C4-2B (cell line): Measurements from ENCODE around the gene GJD4.

ENCODE experiments used
- H3K27ac ChIP-seq: fragments of 450-650 bp; 2 replicates; pipeline ENCODE4 v1.5.1; 2017
- CTCF ChIP-seq: fragments of 450-650 bp; conservative IDR thresholded peaks from 2 replicates; pipeline ENCODE4 v1.5.1; 2017; ENCODE audit warnings: mild to moderate bottlenecking
- ZFX ChIP-seq: fragments of 450-650 bp; IDR thresholded peaks from 2 replicates; pipeline ENCODE4 v1.6.1; 2017

GJD4 gene

DNA sequence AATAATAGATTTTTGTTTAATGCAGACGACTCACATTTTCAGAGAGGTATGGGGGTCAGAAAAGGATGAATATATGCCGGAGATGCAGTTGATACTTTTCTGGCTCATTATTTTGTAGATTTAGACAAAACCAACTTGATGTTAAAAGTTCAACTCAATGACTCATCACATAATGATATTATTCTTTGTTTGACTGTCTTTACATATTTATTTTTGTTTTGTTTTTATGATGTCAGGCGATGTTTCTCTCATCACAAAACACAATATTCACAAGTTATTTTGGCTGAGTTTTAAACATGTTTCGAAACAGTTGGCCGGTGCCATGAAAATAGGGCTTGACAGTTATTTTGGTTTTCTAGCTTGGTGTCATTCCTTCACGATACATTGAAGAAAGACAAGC, 1.3 kb downstream of the GJD4 start:
- H3K27ac ChIP-seq, result no peak overlapping the region
- TF ChIP-seq ZFX (no peak), CTCF (no peak)

DNA sequence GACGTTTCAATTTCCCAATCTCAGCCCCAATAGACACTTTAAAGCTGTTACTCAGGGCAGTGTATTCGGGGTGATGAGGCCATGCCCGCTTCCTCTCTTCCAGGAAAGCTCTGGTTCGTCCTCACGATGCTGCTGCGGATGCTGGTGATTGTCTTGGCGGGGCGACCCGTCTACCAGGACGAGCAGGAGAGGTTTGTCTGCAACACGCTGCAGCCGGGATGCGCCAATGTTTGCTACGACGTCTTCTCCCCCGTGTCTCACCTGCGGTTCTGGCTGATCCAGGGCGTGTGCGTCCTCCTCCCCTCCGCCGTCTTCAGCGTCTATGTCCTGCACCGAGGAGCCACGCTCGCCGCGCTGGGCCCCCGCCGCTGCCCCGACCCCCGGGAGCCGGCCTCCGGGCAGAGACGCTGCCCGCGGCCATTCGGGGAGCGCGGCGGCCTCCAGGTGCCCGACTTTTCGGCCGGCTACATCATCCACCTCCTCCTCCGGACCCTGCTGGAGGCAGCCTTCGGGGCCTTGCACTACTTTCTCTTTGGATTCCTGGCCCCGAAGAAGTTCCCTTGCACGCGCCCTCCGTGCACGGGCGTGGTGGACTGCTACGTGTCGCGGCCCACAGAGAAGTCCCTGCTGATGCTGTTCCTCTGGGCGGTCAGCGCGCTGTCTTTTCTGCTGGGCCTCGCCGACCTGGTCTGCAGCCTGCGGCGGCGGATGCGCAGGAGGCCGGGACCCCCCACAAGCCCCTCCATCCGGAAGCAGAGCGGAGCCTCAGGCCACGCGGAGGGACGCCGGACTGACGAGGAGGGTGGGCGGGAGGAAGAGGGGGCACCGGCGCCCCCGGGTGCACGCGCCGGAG, 2.6 kb downstream of the GJD4 start:
- TF ChIP-seq CTCF, result no peak
- no peak for TF ChIP-seq ZFX
- H3K27ac ChIP-seq, result no peak overlapping the region

DNA sequence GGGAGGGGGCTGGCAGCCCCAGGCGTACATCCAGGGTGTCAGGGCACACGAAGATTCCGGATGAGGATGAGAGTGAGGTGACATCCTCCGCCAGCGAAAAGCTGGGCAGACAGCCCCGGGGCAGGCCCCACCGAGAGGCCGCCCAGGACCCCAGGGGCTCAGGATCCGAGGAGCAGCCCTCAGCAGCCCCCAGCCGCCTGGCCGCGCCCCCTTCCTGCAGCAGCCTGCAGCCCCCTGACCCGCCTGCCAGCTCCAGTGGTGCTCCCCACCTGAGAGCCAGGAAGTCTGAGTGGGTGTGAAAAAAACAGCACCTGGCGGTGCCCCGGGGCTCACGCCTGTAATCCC, 3.2 kb downstream of the GJD4 start:
- TF ChIP-seq ZFX, result no peak
- H3K27ac ChIP-seq, result no peak overlapping the region

DNA sequence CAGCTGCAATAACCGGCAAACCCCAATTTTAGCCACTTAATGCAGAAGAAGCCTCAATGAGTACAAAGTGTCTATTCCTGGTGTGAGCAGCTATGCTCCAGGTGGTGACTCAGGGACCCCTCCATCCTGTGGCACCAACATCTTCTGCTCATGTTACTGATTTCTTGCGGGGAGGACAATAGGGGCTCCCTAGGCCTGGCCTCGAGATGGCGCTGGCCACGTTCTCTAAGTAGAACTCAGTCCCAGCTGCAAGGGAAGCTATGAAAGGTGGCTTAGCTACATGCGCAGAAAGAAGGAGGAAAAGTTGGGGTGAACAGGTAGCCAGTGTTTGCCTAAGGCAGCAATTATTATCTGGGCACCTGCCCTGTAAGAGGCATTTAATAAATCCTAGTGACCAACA, 6.6 kb downstream of the GJD4 start:
- TF ChIP-seq ZFX (no peak), CTCF (no peak)
- H3K27ac ChIP-seq, result no peak overlapping the region

GRCh38 chr10:35612385-35613106, 7.4 kb downstream of the GJD4 start:
- H3K27ac ChIP-seq, result no peak overlapping the region
- TF ChIP-seq CTCF (no peak), ZFX (no peak)

GRCh38 chr10:35613107-35613440, 7.9 kb downstream of the GJD4 start:
- H3K27ac ChIP-seq, result no peak overlapping the region
- TF ChIP-seq CTCF, result no peak
- TF ChIP-seq ZFX, result no peak

- no peak overlapping the region for H3K27ac ChIP-seq
- TF ChIP-seq ZFX, result no peak
- peak; percentile 56 for TF ChIP-seq CTCF
Observed at GRCh38 chr10:35613597-35614226, 8.6 kb downstream of the GJD4 start.
